Breast epithelium (tissue), 4 donors: ENCODE measurements around the gene PRDM15. TPM values are rescaled to one million over a fixed set of nuclear protein-coding genes. Genes with fewer than 3 reads are reported as not detected.

ENCODE experiments used
- DNase-seq, 2 donors: peaks; one replicate each; pipeline ENCODE4 v3.0.0-alpha.2; 2019; ENCODE audit warnings: low spot score in 2 of 2
- H3K27ac ChIP-seq, 2 donors: fragments of 200-600 bp; sonication (generic) in 1 of 2; one replicate each; pipeline ENCODE4 v1.5.1; 2016 to 2019; ENCODE audit warnings: mild to moderate bottlenecking in 1 of 2
- H3K27me3 ChIP-seq, 2 donors: fragments of 200-600 bp; sonication (generic) in 1 of 2; one replicate each; pipeline versions ENCODE4 v1.5.1 to v1.6.0; 2017 to 2019; ENCODE audit warnings: control low read depth in 1 of 2, mild to moderate bottlenecking in 1 of 2
- H3K36me3 ChIP-seq: fragments of 200-600 bp; one replicate; pipeline ENCODE4 v1.5.1; 2019
- H3K4me1 ChIP-seq, 2 donors: fragments of 200-600 bp; sonication (generic); one replicate each; pipeline ENCODE4 v1.5.1; 2016 to 2019; ENCODE audit warnings: control low read depth in 1 of 2
- H3K4me3 ChIP-seq, 3 donors: fragments of 200-600 bp; sonication (generic); 1 replicate in 2 of 3; 2 replicates in 1 of 3; pipeline ENCODE4 v1.5.1; 2016 to 2019; ENCODE audit warnings: mild to moderate bottlenecking in 3 of 3, moderate library complexity in 2 of 3
- H3K9me3 ChIP-seq, 2 donors: fragments of 200-600 bp; sonication (generic) in 1 of 2; one replicate each; pipeline ENCODE4 v1.5.1; 2016 to 2019; ENCODE audit warnings: control low read depth in 1 of 2
- POLR2A ChIP-seq: fragments of 450-650 bp; IDR thresholded peaks from one replicate; pipeline ENCODE4 v1.6.1; 2016; ENCODE audit warnings: antibody characterized with exemption, mild to moderate bottlenecking, moderate library complexity
- POLR2AphosphoS5 ChIP-seq, 3 donors: sonication (generic); formaldehyde crosslinking; IDR thresholded peaks; one replicate each; pipeline ENCODE4 v1.6.1; 2017; ENCODE audit warnings: antibody characterized with exemption in 3 of 3
- intact Hi-C: fragments of 100-400 bp; cut with DNase I; formaldehyde crosslinking; loops from one replicate; pipeline ENCODE4 v1.15.1; 2023; ENCODE audit warnings: low total_unique reads
- total RNA-seq, 3 donors: library from RNA; depleted of rRNA; stranded (reverse); fragments of >200 nt; gene quantifications; one replicate each; pipeline ENCODE4 v1.1.0, GENCODE V29; 2016
- TF ChIP-seq, protein P1 (sequence below), 3 donors: fragments of 450-650 bp; IDR thresholded peaks; one replicate each; pipeline ENCODE4 v1.5.1; 2016 to 2017; ENCODE audit warnings: antibody characterized with exemption in 3 of 3, mild to moderate bottlenecking in 3 of 3, moderate library complexity in 3 of 3

Gene PRDM15
- total RNA-seq, 3 donors from 2014 or later = 6.6 to 14.1 (median 9.2) TPM

DNA sequence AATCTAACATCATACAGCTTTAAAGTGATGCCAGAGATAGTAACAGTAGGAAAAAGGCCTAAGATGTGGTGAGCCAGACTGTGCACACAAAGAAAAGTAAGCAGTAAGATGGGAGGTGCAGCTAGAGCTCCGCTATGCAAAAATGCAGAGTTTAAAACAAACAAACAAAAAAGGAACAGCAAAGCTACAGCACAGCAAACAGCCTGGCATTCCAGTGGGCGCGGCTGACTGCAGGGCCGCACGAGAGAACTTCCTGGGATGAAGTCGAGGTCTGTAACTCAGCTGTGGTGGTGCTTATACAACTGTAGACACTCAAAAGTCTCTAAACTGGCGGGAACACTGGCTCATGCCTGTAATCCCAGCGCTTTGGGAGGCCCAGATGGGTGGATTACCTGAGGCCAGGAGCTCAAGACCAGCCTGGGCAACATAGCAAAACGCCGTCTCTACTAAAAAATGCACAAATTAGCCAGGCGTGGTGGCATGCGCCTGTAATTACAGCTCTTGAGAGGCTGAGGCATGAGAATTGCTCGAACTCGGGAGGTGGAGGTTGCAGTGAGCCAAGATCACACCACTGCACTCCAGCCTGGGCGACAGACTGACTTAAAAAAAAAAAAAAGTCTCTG, 30.1 kb downstream of the PRDM15 start:
- Histone ChIP-seq H3K36me3 (no peaks in the 10 kb centered on the region), H3K9me3 (no peaks in the 10 kb centered on the region), H3K4me3 (no peak overlapping the region), H3K4me1 (no peaks in the 10 kb centered on the region), H3K27me3 (no peaks in the 10 kb centered on the region), H3K27ac (no peak overlapping the region)
- DNase-seq = no peak
- intact Hi-C loops = no loop called here
- TF ChIP-seq, protein P1, sequence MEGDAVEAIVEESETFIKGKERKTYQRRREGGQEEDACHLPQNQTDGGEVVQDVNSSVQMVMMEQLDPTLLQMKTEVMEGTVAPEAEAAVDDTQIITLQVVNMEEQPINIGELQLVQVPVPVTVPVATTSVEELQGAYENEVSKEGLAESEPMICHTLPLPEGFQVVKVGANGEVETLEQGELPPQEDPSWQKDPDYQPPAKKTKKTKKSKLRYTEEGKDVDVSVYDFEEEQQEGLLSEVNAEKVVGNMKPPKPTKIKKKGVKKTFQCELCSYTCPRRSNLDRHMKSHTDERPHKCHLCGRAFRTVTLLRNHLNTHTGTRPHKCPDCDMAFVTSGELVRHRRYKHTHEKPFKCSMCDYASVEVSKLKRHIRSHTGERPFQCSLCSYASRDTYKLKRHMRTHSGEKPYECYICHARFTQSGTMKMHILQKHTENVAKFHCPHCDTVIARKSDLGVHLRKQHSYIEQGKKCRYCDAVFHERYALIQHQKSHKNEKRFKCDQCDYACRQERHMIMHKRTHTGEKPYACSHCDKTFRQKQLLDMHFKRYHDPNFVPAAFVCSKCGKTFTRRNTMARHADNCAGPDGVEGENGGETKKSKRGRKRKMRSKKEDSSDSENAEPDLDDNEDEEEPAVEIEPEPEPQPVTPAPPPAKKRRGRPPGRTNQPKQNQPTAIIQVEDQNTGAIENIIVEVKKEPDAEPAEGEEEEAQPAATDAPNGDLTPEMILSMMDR (IDR thresholded peaks at IDR 0.05) = no peak
- TF ChIP-seq POLR2AphosphoS5 (IDR thresholded peaks at IDR 0.05) (no peak), POLR2A (no peak)

DNA sequence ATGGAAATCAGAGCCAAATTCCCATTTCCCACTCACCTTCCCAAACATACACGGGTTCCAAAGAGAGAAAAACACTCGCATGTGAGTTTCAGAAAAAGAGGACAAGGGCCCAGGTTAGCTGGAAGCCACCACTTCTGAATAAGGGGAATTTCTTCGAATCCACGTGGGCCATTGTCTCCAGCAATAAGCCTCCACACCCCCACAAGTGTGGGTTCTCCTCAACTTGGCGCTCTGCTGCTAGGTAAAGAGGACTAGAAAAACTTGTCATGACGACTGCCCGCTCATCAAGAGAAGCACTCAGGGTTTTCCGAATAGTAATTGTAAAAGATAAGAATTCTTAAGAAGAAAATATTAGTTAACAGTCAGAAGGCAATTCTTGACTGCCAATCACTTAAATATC, 30.6 kb downstream of the PRDM15 start:
- Histone ChIP-seq H3K27ac (no peak overlapping the region), H3K9me3 (no peaks in the 10 kb centered on the region), H3K4me3 (no peak overlapping the region), H3K4me1 (no peaks in the 10 kb centered on the region), H3K36me3 (no peaks in the 10 kb centered on the region), H3K27me3 (no peaks in the 10 kb centered on the region)
- intact Hi-C loops = no loop called here
- DNase-seq = no peak
- TF ChIP-seq POLR2A = no peak

GRCh38 chr21:41847066-41847804, 31.9 kb downstream of the PRDM15 start:
- Histone ChIP-seq H3K4me1 (no peaks in the 10 kb centered on the region), H3K27me3 (no peaks in the 10 kb centered on the region), H3K36me3 (no peaks in the 10 kb centered on the region), H3K4me3 (no peak overlapping the region), H3K9me3 (no peaks in the 10 kb centered on the region), H3K27ac (no peak overlapping the region)
- TF ChIP-seq, protein P1 (IDR thresholded peaks at IDR 0.05) = no peak
- TF ChIP-seq POLR2A = no peak
- no peak for TF ChIP-seq POLR2AphosphoS5 (IDR thresholded peaks at IDR 0.05)
- intact Hi-C loops = no loop called here
- DNase-seq = no peak

DNA sequence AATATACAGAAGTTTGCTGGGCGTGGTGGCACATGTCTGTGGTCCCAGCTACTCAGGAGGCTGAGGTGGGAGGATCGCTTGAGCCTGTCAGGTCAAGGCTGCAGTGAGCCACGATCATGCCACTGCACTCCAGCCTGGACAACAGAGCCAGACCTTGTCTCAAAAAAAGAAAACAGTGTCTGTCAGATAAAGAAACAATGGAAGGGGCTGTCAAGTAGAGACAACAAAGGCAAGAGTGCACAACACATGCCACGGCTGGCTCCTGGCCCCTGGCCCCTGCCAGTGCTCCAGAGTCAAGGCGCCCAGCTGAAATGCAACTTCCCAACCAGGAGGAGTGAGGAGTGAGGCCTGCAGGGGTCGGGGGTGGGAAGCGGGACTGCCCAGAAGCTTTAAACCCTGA, 32.6 kb downstream of the PRDM15 start:
- Histone ChIP-seq H3K4me3 (no peak overlapping the region), H3K4me1 (no peaks in the 10 kb centered on the region), H3K27me3 (no peaks in the 10 kb centered on the region), H3K27ac (no peak overlapping the region), H3K36me3 (no peaks in the 10 kb centered on the region), H3K9me3 (no peaks in the 10 kb centered on the region)
- DNase-seq = no peak
- TF ChIP-seq POLR2AphosphoS5 (IDR thresholded peaks at IDR 0.05) = no peak
- no peak for TF ChIP-seq POLR2A
- TF ChIP-seq, protein P1 (IDR thresholded peaks at IDR 0.05) = no peak
- intact Hi-C loops = no loop called here

GRCh38 chr21:41846033-41846317, 33.2 kb downstream of the PRDM15 start:
- H3K9me3 ChIP-seq = peaks cover 0 to 4% of the 10 kb centered on the region in 2 donors
- H3K27ac ChIP-seq = no peak overlapping the region
- no peaks in the 10 kb centered on the region for H3K27me3 ChIP-seq
- no peaks in the 10 kb centered on the region for H3K4me1 ChIP-seq
- H3K4me3 ChIP-seq = no peak overlapping the region
- TF ChIP-seq POLR2AphosphoS5 (IDR thresholded peaks at IDR 0.05) (no peak), POLR2A (no peak)
- TF ChIP-seq, protein P1 (IDR thresholded peaks at IDR 0.05) = no peak
- DNase-seq = no peak
- no peaks in the 10 kb centered on the region for H3K36me3 ChIP-seq
- intact Hi-C loops = no loop called here
